Right cardiac atrium (tissue), 5 donors: Measurements from ENCODE around the gene SAMD5. TPM values are rescaled to one million over a fixed set of nuclear protein-coding genes. Genes with fewer than 3 reads are reported as not detected.

ENCODE experiments used
- ATAC-seq, 2 donors: fragments of 200-7000 bp; cut with Tn5 transposase; one replicate each; pipeline versions ENCODE4 v1.8.0 to v1.9.1; 2020; ENCODE audit warnings: moderate library complexity in 2 of 2, mild to moderate bottlenecking in 1 of 2
- DNase-seq, 3 donors: peaks; one replicate each; pipeline ENCODE4 v3.0.0-alpha.2; 2020
- H3K27ac ChIP-seq: one replicate; pipeline ENCODE4 v1.5.1; 2013; ENCODE audit warnings: mild to moderate bottlenecking, low read length, control low read depth, moderate library complexity
- H3K27me3 ChIP-seq: one replicate; pipeline ENCODE4 v1.6.1; 2013; ENCODE audit not compliant: control insufficient read depth, insufficient read depth
- H3K4me1 ChIP-seq: one replicate; pipeline ENCODE4 v1.6.1; 2013; ENCODE audit warnings: low read length; ENCODE audit not compliant: control insufficient read depth, insufficient read depth
- H3K4me3 ChIP-seq: one replicate; pipeline ENCODE4 v1.5.1; 2013; ENCODE audit warnings: low read length, control low read depth
- H3K9me3 ChIP-seq: one replicate; pipeline ENCODE4 v1.6.1; 2013; ENCODE audit warnings: low read length; ENCODE audit not compliant: control insufficient read depth
- WGBS: extraction: QIAGEN DNeasy Blood & Tissue Kit; methylation state at CpG from one replicate; pipeline ENCODE4 v1.1.7; 2013; 5-methylcytosine and 5-hydroxymethylcytosine counted together
- intact Hi-C, 4 donors: fragments of 100-400 bp; cut with DNase I; formaldehyde crosslinking; loops; one replicate each; pipeline versions ENCODE4 v1.11.0 to v1.14.0; 2022 to 2023
- long read RNA-seq, 4 donors: library from polyadenylated mRNA; unstranded; transcript quantifications; one replicate each; pipeline ENCODE4 v2.0.0, GENCODE V29; 2020 to 2021
- polyA plus RNA-seq: library from polyadenylated mRNA; stranded (reverse); fragments of 200-250 nt; gene quantifications from one replicate; pipeline ENCODE4 v1.2.3, GENCODE V29; 2013
- total RNA-seq, 4 donors: library from RNA; stranded (reverse); fragmentation: NEBNext Ultra II Directional; extraction: Animal tissue kit (Norgen Biotek cat#: 25700); gene quantifications; one replicate each; pipeline ENCODE4 v1.2.1, GENCODE V29; 2021
- donor health status: healthy with polysubstance abuse.
- donor health status: DM: no; HTN: yes; CAD: no.
- donor health status: DM: no; HTN: no; CAD: no.
- donor health status: DM: no; HTN: yes; CAD: no; lungs with severe emphysema.
- donor health status: DM: yes; HTN: yes; CAD: no.

SAMD5 gene
- 1 to 10 TPM; 1.4 to 2.9 (median 1.8) TPM for total RNA-seq
- 1.0 TPM for polyA plus RNA-seq
- long read RNA-seq, donor 1, result 0 reads
- long read RNA-seq, donor 2, partial matches to known transcripts, result 0 of 1 reads
- long read RNA-seq, donor 2, other reads (novel, unspliced or antisense), result 1 of 1 reads
- long read RNA-seq, donor 3, result 0 reads
- long read RNA-seq, donor 4, full-length matches to known transcripts, result 1 of 2 reads
- long read RNA-seq, donor 4, partial matches to known transcripts, result 0 of 2 reads
- long read RNA-seq, donor 4, other reads (novel, unspliced or antisense), result 1 of 2 reads

GRCh38 chr6:147508042-147508865 is at the start of gene SAMD5:
SAMD5 (plus strand) TSS chr6:147508690; CDS start chr6:147508929, 239 bp downstream.
- Histone ChIP-seq H3K4me1 (no peaks in the 10 kb centered on the region), H3K9me3 (no peaks in the 10 kb centered on the region), H3K4me3 (peak within 1 kb of the TSS; percentile 86), H3K27ac (peak within 1 kb of the TSS; percentile 53), H3K27me3 (no peaks in the 10 kb centered on the region)
- WGBS, result under 1% methylated on average over 90 of the region's 90 CpGs
- intact Hi-C loops, result loop anchor here in 3 of 4 donors (2.0 to 10.0 kb wide), 4 partner anchors 144 to 957 kb away; no protein-coding TSS in a partner anchor
- DNase-seq, result peak; percentile 72 to 86 (median 83)
- ATAC-seq, result peak; percentile 88 to 91

DNA sequence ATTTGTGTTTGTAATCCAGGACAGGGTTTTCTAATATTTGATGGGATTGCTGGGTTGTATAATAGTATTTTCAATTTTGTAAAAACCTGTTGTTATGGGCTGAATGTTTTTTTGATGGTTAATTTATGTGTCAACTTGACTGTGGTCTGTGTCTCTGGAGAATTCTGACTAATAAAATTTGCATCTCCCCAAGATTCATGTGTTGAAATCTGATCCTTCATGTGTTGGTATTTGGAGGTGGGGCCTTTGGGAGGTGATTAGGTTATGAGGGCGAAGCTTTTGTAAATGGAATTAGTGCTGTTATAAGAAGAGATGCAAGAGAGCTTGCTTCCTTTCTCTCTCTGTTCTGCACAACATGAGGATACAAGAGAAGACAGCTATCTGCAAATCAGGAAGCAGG is 48.7 kb upstream of the SAMD5 start:
- DNase-seq (no peak), ATAC-seq (no peak)
- WGBS, result 91% methylated on average over 1 of the region's 1 CpG
- H3K9me3 ChIP-seq, result no peaks in the 10 kb centered on the region
- H3K4me1 ChIP-seq, result no peaks in the 10 kb centered on the region
- intact Hi-C loops, result no loop called here
- H3K27ac ChIP-seq, result no peak overlapping the region
- H3K27me3 ChIP-seq, result no peaks in the 10 kb centered on the region
- no peak overlapping the region for H3K4me3 ChIP-seq

DNA sequence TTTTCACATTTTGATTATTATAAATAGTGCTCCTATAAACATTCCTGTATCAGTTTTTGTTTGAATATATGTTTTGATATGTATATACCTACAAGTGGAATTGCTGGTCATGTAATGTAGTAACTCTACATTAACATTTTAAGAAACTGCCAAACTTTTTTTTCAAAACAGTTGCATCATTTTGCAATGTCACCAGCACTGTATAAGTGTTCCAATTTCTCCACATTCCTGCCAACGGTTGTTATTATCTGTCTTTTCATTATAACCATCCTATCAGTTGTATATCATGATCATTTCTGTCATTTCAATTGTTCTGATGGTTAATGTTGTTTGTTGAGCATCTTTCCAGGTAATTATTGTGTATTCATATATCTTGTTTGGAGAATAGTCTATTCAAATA is 44.8 kb upstream of the SAMD5 start:
- intact Hi-C loops, result no loop called here
- Histone ChIP-seq H3K27me3 (no peaks in the 10 kb centered on the region), H3K27ac (no peak overlapping the region), H3K9me3 (no peaks in the 10 kb centered on the region), H3K4me1 (no peaks in the 10 kb centered on the region), H3K4me3 (no peak overlapping the region)
- ATAC-seq (no peak), DNase-seq (no peak)
- WGBS, result 33% methylated on average over 1 of the region's 1 CpG

DNA sequence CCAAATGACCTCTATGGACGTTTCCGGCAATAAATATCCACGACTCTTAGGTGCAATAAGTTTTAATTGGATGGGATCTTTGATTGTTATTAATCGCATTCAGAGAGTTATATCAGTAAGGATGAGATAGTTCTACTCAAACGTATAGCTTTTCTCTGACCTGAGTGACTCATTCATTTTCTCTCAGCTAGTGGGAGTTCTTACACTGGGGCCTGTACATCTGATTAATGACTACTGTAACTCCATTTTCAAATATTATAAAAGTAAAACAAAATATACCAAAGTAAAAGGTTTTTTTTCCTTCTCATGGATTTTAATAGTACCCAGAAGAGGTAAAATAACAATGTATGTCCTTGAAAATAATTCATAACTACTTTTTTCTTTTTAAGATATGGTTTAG is 41.1 kb upstream of the SAMD5 start:
- WGBS, result 66% methylated on average over 5 of the region's 5 CpGs
- intact Hi-C loops, result no loop called here
- no peaks in the 10 kb centered on the region for H3K27me3 ChIP-seq
- H3K9me3 ChIP-seq, result no peaks in the 10 kb centered on the region
- no peak overlapping the region for H3K27ac ChIP-seq
- DNase-seq (no peak), ATAC-seq (no peak)
- H3K4me1 ChIP-seq, result no peaks in the 10 kb centered on the region
- no peak overlapping the region for H3K4me3 ChIP-seq

- no peak for ATAC-seq
- Histone ChIP-seq H3K9me3 (no peaks in the 10 kb centered on the region), H3K27me3 (no peaks in the 10 kb centered on the region), H3K4me1 (no peaks in the 10 kb centered on the region), H3K4me3 (no peak overlapping the region), H3K27ac (no peak overlapping the region)
- no peak for DNase-seq
- 70% methylated on average over 2 of the region's 2 CpGs for WGBS
- intact Hi-C loops, result no loop called here
These were observed 40.6 kb upstream of the SAMD5 start for GRCh38 chr6:147467886-147468285.

GRCh38 chr6:147468634-147469033 is 39.9 kb upstream of the SAMD5 start:
- no peak for ATAC-seq
- no peak overlapping the region for H3K27ac ChIP-seq
- DNase-seq, result no peak
- no peaks in the 10 kb centered on the region for H3K27me3 ChIP-seq
- no peaks in the 10 kb centered on the region for H3K9me3 ChIP-seq
- WGBS, result 76% methylated on average over 2 of the region's 2 CpGs
- intact Hi-C loops, result no loop called here
- no peaks in the 10 kb centered on the region for H3K4me1 ChIP-seq
- no peak overlapping the region for H3K4me3 ChIP-seq

DNA sequence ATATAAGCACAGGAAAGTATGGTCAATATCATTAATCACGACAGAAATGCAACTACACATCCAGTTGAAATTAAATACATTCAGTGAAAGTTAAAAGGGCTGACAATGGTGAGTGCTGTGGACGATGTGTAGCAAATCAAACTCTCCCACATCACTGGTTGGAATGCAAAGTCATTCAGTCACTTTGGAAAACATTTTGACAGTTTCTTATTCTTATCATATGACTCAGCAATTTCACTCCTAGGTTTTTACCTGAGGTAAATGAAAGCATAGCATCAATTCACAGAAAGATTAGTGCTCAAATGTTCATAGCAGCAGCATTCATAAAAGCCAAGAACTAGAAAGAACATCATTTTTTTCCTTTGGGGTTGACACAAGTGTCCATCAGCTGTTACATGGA is 28.6 kb upstream of the SAMD5 start:
- Histone ChIP-seq H3K4me1 (no peaks in the 10 kb centered on the region), H3K27ac (no peak overlapping the region), H3K27me3 (no peaks in the 10 kb centered on the region), H3K4me3 (no peak overlapping the region), H3K9me3 (no peaks in the 10 kb centered on the region)
- 72% methylated on average over 2 of the region's 2 CpGs for WGBS
- intact Hi-C loops, result no loop called here
- ATAC-seq (no peak), DNase-seq (no peak)

DNA sequence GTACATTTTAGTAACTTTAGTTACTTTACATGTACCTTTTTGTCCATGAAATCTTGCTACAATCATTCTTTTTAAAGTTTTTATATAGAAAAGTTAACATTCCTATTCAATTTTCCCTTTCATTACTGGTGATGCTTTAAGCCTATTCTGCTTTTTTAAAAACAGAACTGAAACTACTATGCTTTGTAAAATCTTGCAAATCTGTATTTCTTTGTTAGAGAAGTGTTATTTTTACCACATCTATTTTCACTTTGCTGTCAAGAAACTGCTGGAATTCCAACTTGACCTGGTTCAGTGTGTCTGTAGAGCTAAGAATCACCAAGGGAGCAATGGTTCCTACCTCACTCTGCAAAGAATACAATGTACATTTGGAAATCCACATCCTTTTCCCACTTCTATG is 21.8 kb upstream of the SAMD5 start:
- ATAC-seq (no peak), DNase-seq (no peak)
- H3K4me1 ChIP-seq, result no peaks in the 10 kb centered on the region
- no peaks in the 10 kb centered on the region for H3K27me3 ChIP-seq
- H3K27ac ChIP-seq, result no peak overlapping the region
- intact Hi-C loops, result no loop called here
- no peak overlapping the region for H3K4me3 ChIP-seq
- no peaks in the 10 kb centered on the region for H3K9me3 ChIP-seq

GRCh38 chr6:147497472-147497871 is 11.0 kb upstream of the SAMD5 start:
- Histone ChIP-seq H3K9me3 (no peaks in the 10 kb centered on the region), H3K27me3 (no peaks in the 10 kb centered on the region), H3K4me3 (no peak overlapping the region), H3K4me1 (no peaks in the 10 kb centered on the region), H3K27ac (no peak overlapping the region)
- WGBS, result 88% methylated on average over 1 of the region's 1 CpG
- DNase-seq (no peak), ATAC-seq (no peak)
- intact Hi-C loops, result no loop called here

GRCh38 chr6:147503587-147503986 is 4.9 kb upstream of the SAMD5 start:
- ATAC-seq (no peak), DNase-seq (no peak)
- Histone ChIP-seq H3K27ac (no peak overlapping the region), H3K4me3 (no peak overlapping the region), H3K27me3 (no peaks in the 10 kb centered on the region), H3K9me3 (no peaks in the 10 kb centered on the region), H3K4me1 (no peaks in the 10 kb centered on the region)
- WGBS, result 65% methylated on average over 3 of the region's 3 CpGs
- intact Hi-C loops, result loop anchor here in 3 of 4 donors (10.0 kb wide), 1 partner anchor 961 kb away; no protein-coding TSS in a partner anchor

- 92% methylated on average over 2 of the region's 2 CpGs for WGBS
- intact Hi-C loops, result loop anchor here in 3 of 4 donors (5.0 to 10.0 kb wide), 3 partner anchors 147 to 960 kb away; no protein-coding TSS in a partner anchor
- no peaks in the 10 kb centered on the region for H3K27me3 ChIP-seq
These were observed 3.6 kb upstream of the SAMD5 start for GRCh38 chr6:147504848-147505247.

More at GRCh38 chr6:147504848-147505247, 3.6 kb upstream of the SAMD5 start:
- ATAC-seq (no peak), DNase-seq (no peak)
- H3K4me3 ChIP-seq, result no peak overlapping the region
- no peaks in the 10 kb centered on the region for H3K9me3 ChIP-seq
- no peaks in the 10 kb centered on the region for H3K4me1 ChIP-seq
- H3K27ac ChIP-seq, result no peak overlapping the region
